Hepatocyte (in vitro differentiated cells): ENCODE data around the gene CATSPER3. TPM values are rescaled to one million over a fixed set of nuclear protein-coding genes. Genes with fewer than 3 reads are reported as not detected.

Source experiments
- DNase-seq: peaks from one replicate; pipeline ENCODE4 v3.0.0-alpha.2; 2016; ENCODE audit warnings: low spot score
- H2AFZ ChIP-seq: fragments of 200-600 bp; sonication (generic); 2 replicates; pipeline ENCODE4 v1.6.0; 2016; ENCODE audit warnings: antibody characterized with exemption, mild to moderate bottlenecking
- H3K27ac ChIP-seq: fragments of 200-600 bp; sonication (generic); 2 replicates; pipeline ENCODE4 v1.5.1; 2016; ENCODE audit warnings: mild to moderate bottlenecking
- H3K27me3 ChIP-seq: fragments of 200-600 bp; sonication (generic); 2 replicates; pipeline ENCODE4 v1.6.1; 2016
- H3K36me3 ChIP-seq: fragments of 200-600 bp; sonication (generic); replicated peaks from 2 replicates; pipeline ENCODE4 v1.5.1; 2016; ENCODE audit warnings: low read depth; ENCODE audit not compliant: insufficient read depth
- H3K4me1 ChIP-seq: fragments of 200-600 bp; sonication (generic); 2 replicates; pipeline ENCODE4 v1.5.1; 2016; ENCODE audit warnings: mild to moderate bottlenecking, moderate library complexity; ENCODE audit not compliant: insufficient read depth
- H3K4me2 ChIP-seq: fragments of 200-600 bp; sonication (generic); 2 replicates; pipeline ENCODE4 v1.6.0; 2016
- H3K4me3 ChIP-seq: fragments of 200-600 bp; sonication (generic); 2 replicates; pipeline ENCODE4 v1.5.1; 2016; ENCODE audit warnings: mild to moderate bottlenecking
- H3K79me2 ChIP-seq: fragments of 200-600 bp; sonication (generic); 2 replicates; pipeline ENCODE4 v1.6.0; 2017; ENCODE audit warnings: mild to moderate bottlenecking
- H3K9me2 ChIP-seq: fragments of 200-600 bp; sonication (generic); replicated peaks from 2 replicates; pipeline ENCODE4 v1.6.0; 2017; ENCODE audit warnings: mild to moderate bottlenecking; ENCODE audit not compliant: insufficient read depth
- H3K9me3 ChIP-seq: fragments of 200-600 bp; sonication (generic); 2 replicates; pipeline ENCODE4 v1.5.1; 2016; ENCODE audit warnings: low read depth, mild to moderate bottlenecking
- H4K20me1 ChIP-seq: fragments of 200-600 bp; sonication (generic); 2 replicates; pipeline ENCODE4 v1.6.0; 2016; ENCODE audit warnings: mild to moderate bottlenecking; ENCODE audit not compliant: insufficient read depth, poor library complexity, severe bottlenecking
- EZH2 ChIP-seq: fragments of 200-600 bp; sonication (generic); IDR thresholded peaks from 2 replicates; pipeline ENCODE4 v1.6.1; 2016; ENCODE audit warnings: antibody characterized with exemption, mild to moderate bottlenecking, borderline replicate concordance
- EZH2phosphoT487 ChIP-seq: fragments of 200-600 bp; sonication (generic); IDR thresholded peaks from one replicate; pipeline ENCODE4 v1.6.1; 2018; ENCODE audit warnings: antibody characterized with exemption, mild to moderate bottlenecking, low read depth, moderate library complexity; ENCODE audit not compliant: unreplicated experiment, severe bottlenecking
- WGBS: methylation state at CpG from one replicate; pipeline ENCODE4 v1.1.6; 2016; ENCODE audit warnings: low lambda C conversion rate; ENCODE audit errors: missing lambda C conversion rate; 5-methylcytosine and 5-hydroxymethylcytosine counted together
- polyA plus RNA-seq: library from polyadenylated mRNA; unstranded; fragments of >200 nt; fragmentation: Nextera tagmentation; extraction: Ambion mirVana; gene quantifications from 2 replicates; pipeline ENCODE4 v1.2.1, GENCODE V29; 2016
- total RNA-seq: library from RNA; depleted of rRNA; stranded (reverse); fragments of >200 nt; gene quantifications from 2 replicates; pipeline ENCODE4 v1.2.3, GENCODE V29; 2014
- TF ChIP-seq, protein P1 (sequence below): fragments of 200-600 bp; sonication (generic); IDR thresholded peaks from 2 replicates; pipeline ENCODE4 v1.5.1; 2016; ENCODE audit warnings: antibody characterized with exemption, mild to moderate bottlenecking; ENCODE audit not compliant: poor library complexity

The CATSPER3 gene
- total and polyA plus RNA-seq, 2 experiments from 2014 or later, result 0.59 TPM; not detected in 1

DNA sequence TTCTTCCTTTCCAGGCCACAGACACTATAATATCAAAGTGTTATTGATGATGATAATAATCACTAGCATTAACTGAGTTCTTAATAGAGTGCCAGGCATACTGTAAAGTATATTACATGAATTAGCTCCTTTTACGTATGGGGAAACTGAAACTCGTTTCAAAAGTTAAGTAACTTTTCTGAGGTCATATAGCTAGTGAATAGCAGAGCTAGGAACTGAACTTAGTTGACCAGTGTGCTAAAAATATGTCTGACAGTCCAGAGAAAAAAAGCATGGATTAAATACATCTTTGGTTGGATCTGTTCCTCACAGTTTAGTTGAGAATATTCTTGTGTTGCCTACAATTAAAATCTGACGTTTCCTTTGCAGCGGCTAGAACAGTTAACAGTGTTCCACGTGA lies 18.4 kb upstream of the CATSPER3 start:
- no peaks in the 10 kb centered on the region for H3K79me2 ChIP-seq
- TF ChIP-seq, protein P1, sequence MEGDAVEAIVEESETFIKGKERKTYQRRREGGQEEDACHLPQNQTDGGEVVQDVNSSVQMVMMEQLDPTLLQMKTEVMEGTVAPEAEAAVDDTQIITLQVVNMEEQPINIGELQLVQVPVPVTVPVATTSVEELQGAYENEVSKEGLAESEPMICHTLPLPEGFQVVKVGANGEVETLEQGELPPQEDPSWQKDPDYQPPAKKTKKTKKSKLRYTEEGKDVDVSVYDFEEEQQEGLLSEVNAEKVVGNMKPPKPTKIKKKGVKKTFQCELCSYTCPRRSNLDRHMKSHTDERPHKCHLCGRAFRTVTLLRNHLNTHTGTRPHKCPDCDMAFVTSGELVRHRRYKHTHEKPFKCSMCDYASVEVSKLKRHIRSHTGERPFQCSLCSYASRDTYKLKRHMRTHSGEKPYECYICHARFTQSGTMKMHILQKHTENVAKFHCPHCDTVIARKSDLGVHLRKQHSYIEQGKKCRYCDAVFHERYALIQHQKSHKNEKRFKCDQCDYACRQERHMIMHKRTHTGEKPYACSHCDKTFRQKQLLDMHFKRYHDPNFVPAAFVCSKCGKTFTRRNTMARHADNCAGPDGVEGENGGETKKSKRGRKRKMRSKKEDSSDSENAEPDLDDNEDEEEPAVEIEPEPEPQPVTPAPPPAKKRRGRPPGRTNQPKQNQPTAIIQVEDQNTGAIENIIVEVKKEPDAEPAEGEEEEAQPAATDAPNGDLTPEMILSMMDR, result no peak
- TF ChIP-seq EZH2phosphoT487, result no peak
- TF ChIP-seq EZH2, result no peak
- no peaks in the 10 kb centered on the region for H3K27me3 ChIP-seq
- H3K27ac ChIP-seq, result no peak overlapping the region
- no peak overlapping the region for H2AFZ ChIP-seq
- no peaks in the 10 kb centered on the region for H3K4me1 ChIP-seq
- no peak for DNase-seq
- H3K9me2 ChIP-seq, result no peaks in the 10 kb centered on the region
- no peak overlapping the region for H3K4me2 ChIP-seq
- H3K9me3 ChIP-seq, result no peaks in the 10 kb centered on the region
- H3K4me3 ChIP-seq, result no peak overlapping the region
- no peaks in the 10 kb centered on the region for H4K20me1 ChIP-seq
- 85% methylated on average over 5 of the region's 5 CpGs for whole genome bisulfite sequencing
- no peaks in the 10 kb centered on the region for H3K36me3 ChIP-seq

DNA sequence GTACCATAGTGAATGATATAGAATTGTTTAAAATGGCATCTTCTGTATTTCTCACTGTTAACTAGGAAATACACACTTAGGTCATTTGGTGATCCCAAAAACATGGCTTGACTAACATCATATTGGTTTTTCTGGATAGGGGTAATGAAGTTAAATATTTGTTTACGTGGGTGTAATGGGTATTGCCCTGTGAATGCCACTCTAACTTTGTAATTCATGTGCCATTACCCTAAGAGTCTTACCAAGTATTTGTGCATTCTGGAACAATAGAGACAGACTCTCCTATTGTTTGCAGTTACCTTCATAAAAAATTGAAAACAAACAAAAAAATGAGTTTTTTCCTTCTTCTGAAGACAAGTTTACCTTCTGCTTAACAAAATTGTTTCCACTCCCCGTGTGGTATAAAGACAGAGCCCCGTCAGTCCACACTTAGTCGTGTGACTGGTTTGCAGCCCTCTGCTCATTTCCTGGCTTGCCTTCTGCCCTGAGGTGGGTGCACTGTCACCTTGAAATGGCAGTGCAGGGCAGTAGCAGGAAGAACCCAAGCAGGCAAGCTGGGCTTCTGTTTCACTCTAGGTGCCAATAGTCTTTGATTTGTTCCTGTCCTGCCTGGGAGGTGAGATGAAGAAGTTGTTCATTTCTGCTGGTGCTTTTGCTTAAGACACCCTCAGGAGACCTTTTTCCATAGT lies 9.6 kb upstream of the CATSPER3 start:
- TF ChIP-seq EZH2phosphoT487 (no peak), EZH2 (no peak)
- TF ChIP-seq, protein P1, result no peak
- peaks cover 9% of the 10 kb centered on the region for H3K4me1 ChIP-seq
- H3K4me2 ChIP-seq, result no peak overlapping the region
- no peaks in the 10 kb centered on the region for H3K79me2 ChIP-seq
- H3K36me3 ChIP-seq, result no peaks in the 10 kb centered on the region
- DNase-seq, result no peak
- no peaks in the 10 kb centered on the region for H3K9me2 ChIP-seq
- no peaks in the 10 kb centered on the region for H3K9me3 ChIP-seq
- H4K20me1 ChIP-seq, result no peaks in the 10 kb centered on the region
- no peak overlapping the region for H3K4me3 ChIP-seq
- H3K27me3 ChIP-seq, result no peaks in the 10 kb centered on the region
- no peak overlapping the region for H2AFZ ChIP-seq
- 57% methylated on average over 4 of the region's 4 CpGs for WGBS
- no peak overlapping the region for H3K27ac ChIP-seq

DNA sequence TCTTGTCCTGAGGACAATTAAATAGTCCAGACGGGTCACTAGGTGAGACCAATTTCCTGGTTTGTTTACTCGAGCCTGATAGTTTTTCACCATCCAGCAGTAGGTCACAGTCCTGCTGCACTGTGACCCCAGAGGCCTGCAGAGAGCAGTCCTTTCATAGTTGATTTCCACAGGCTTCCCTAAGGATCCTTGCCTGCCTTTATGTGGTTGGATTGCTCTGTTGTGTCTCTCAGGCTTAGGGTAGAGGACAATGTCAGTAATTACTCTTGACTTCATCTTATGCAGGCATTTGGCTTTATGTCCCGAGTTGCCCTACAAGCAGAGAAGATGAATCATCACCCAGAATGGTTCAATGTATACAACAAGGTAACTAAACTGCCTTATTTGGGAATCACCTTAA lies 9.0 kb upstream of the CATSPER3 start:
- Histone ChIP-seq H3K4me1 (peaks cover 9% of the 10 kb centered on the region), H3K27me3 (no peaks in the 10 kb centered on the region), H3K4me3 (no peak overlapping the region), H3K4me2 (no peak overlapping the region), H3K27ac (no peak overlapping the region), H3K9me2 (no peaks in the 10 kb centered on the region), H3K79me2 (no peaks in the 10 kb centered on the region), H3K36me3 (no peaks in the 10 kb centered on the region), H4K20me1 (no peaks in the 10 kb centered on the region), H2AFZ (no peak overlapping the region), H3K9me3 (no peaks in the 10 kb centered on the region)
- no peak for DNase-seq
- WGBS, result 23% methylated on average over 3 of the region's 3 CpGs
- TF ChIP-seq, protein P1, result no peak
- TF ChIP-seq EZH2 (no peak), EZH2phosphoT487 (no peak)
